Activated T-cell treated with anti-CD3 and anti-CD28 coated beads for 48 hours (primary cell): Measurements from ENCODE around the gene CD320.
"Not testable (repeated sequence)": the region's sequence is repeated elsewhere in the genome, so short reads cannot be mapped to it uniquely, and the experiment has no call there.

Experiments used
- DNase-seq: peaks from one replicate; pipeline ENCODE4 v3.0.0-alpha.2; 2020; ENCODE audit warnings: low read depth

CD320 gene

GRCh38 chr19:8308891-8309291, 733 bp upstream of the CD320 start:
- DNase-seq, result no peak

- no peak for DNase-seq
These were observed 676 bp downstream of the CD320 start for GRCh38 chr19:8307400-8307964.

GRCh38 chr19:8306235-8307054, 1.7 kb downstream of the CD320 start:
- DNase-seq, result no peak

- DNase-seq, result no peak
These were observed 2.4 kb downstream of the CD320 start for GRCh38 chr19:8305798-8306197.

GRCh38 chr19:8304841-8305621, 3.1 kb downstream of the CD320 start:
- no peak for DNase-seq

- DNase-seq, result no peak
These were observed 5.4 kb downstream of the CD320 start for GRCh38 chr19:8302734-8303133.

- DNase-seq, result no peak
These were observed 5.8 kb downstream of the CD320 start for GRCh38 chr19:8302357-8302691.

- DNase-seq, result not testable (repeated sequence)
These were observed 16.8 kb downstream of the CD320 start for GRCh38 chr19:8291337-8291736.

- not testable (repeated sequence) for DNase-seq
These were observed 31.6 kb downstream of the CD320 start for GRCh38 chr19:8276508-8276907.

GRCh38 chr19:8269724-8270123, 38.4 kb downstream of the CD320 start:
- no peak for DNase-seq

GRCh38 chr19:8265872-8266271, 42.3 kb downstream of the CD320 start:
- no peak for DNase-seq

GRCh38 chr19:8264248-8264647, 43.9 kb downstream of the CD320 start:
- not testable (repeated sequence) for DNase-seq

GRCh38 chr19:8262431-8262830, 45.7 kb downstream of the CD320 start:
- DNase-seq, result no peak

GRCh38 chr19:8261881-8262280, 46.3 kb downstream of the CD320 start:
- DNase-seq, result no peak

GRCh38 chr19:8261347-8261746, 46.8 kb downstream of the CD320 start:
- no peak for DNase-seq

- DNase-seq, result no peak
These were observed 48.3 kb downstream of the CD320 start for GRCh38 chr19:8259922-8260247.

- DNase-seq, result no peak
These were observed 48.8 kb downstream of the CD320 start for GRCh38 chr19:8259142-8259921.

GRCh38 chr19:8257052-8257443, 51.1 kb downstream of the CD320 start:
- DNase-seq, result no peak

- DNase-seq, result no peak
These were observed 51.7 kb downstream of the CD320 start for GRCh38 chr19:8256276-8257051.

GRCh38 chr19:8255426-8256125, 52.6 kb downstream of the CD320 start:
- no peak for DNase-seq
